WI38 (cell line): ENCODE measurements around the gene C1QL1.

ENCODE experiments used
- H3K4me3 ChIP-seq: 2 replicates; pipeline ENCODE4 v1.5.1; 2011; ENCODE audit warnings: low read depth, mild to moderate bottlenecking, control low read depth, low read length
- CTCF ChIP-seq: IDR thresholded peaks from 2 replicates; pipeline ENCODE4 v1.5.1; 2012; ENCODE audit warnings: low read depth, mild to moderate bottlenecking, control low read depth, low read length

Gene C1QL1

GRCh38 chr17:44969144-44969780 is 1.2 kb upstream of the C1QL1 start:
- no peak for TF ChIP-seq CTCF
- H3K4me3 ChIP-seq: no peak overlapping the region

GRCh38 chr17:44967907-44968224 is 237 bp downstream of the C1QL1 start:
- no peak overlapping the region for H3K4me3 ChIP-seq
- TF ChIP-seq CTCF: no peak

- H3K4me3 ChIP-seq: no peak overlapping the region
- no peak for TF ChIP-seq CTCF
These were observed 837 bp downstream of the C1QL1 start for GRCh38 chr17:44967026-44967906.

GRCh38 chr17:44966348-44967025 is 1.6 kb downstream of the C1QL1 start:
- no peak overlapping the region for H3K4me3 ChIP-seq
- TF ChIP-seq CTCF: no peak

- no peak overlapping the region for H3K4me3 ChIP-seq
- TF ChIP-seq CTCF: no peak
These were observed 2.4 kb downstream of the C1QL1 start for GRCh38 chr17:44965481-44966234.

- no peak overlapping the region for H3K4me3 ChIP-seq
- no peak for TF ChIP-seq CTCF
These were observed 6.2 kb downstream of the C1QL1 start for GRCh38 chr17:44961921-44962350.
